Stimulated activated CD8-positive, alpha-beta memory T cell treated with anti-CD3 and anti-CD28 coated beads, Interleukin-7, amount 100 ng/mL, for 48 hours (primary cell): ENCODE results near the gene RAB10.
"Not testable (repeated sequence)": the region's sequence is repeated elsewhere in the genome, so short reads cannot be mapped to it uniquely, and the experiment has no call there.

ENCODE experiments used
- DNase-seq, 2 donors: peaks; one replicate each; pipeline ENCODE4 v3.0.0-alpha.2; 2020; ENCODE audit warnings: low read depth in 1 of 2; ENCODE audit errors: extremely low read depth in 1 of 2

Gene RAB10

GRCh38 chr2:26054598-26055348, 20.9 kb downstream of the RAB10 start:
- no peak for DNase-seq

- DNase-seq = no peak
Observed at GRCh38 chr2:26058390-26058789, 24.5 kb downstream of the RAB10 start.

- DNase-seq = no peak
Observed at GRCh38 chr2:26059542-26059941, 25.7 kb downstream of the RAB10 start.

- no peak for DNase-seq
Observed at GRCh38 chr2:26061539-26061938, 27.7 kb downstream of the RAB10 start.

- DNase-seq = no peak
Observed at GRCh38 chr2:26064846-26065245, 31.0 kb downstream of the RAB10 start.

- DNase-seq = no peak
Observed at GRCh38 chr2:26067186-26067974, 33.5 kb downstream of the RAB10 start.

GRCh38 chr2:26067980-26068507, 34.2 kb downstream of the RAB10 start:
- DNase-seq = no peak

- peak in 1 of 2 donors; percentile 59 for DNase-seq
Observed at GRCh38 chr2:26068602-26069298, 34.9 kb downstream of the RAB10 start.

- no peak for DNase-seq
Observed at GRCh38 chr2:26070730-26071129, 36.8 kb downstream of the RAB10 start.

- DNase-seq = no peak
Observed at GRCh38 chr2:26072925-26073768, 39.3 kb downstream of the RAB10 start.

- no peak for DNase-seq
Observed at GRCh38 chr2:26073830-26074229, 39.9 kb downstream of the RAB10 start.

GRCh38 chr2:26074676-26075075, 40.8 kb downstream of the RAB10 start:
- DNase-seq = no peak

GRCh38 chr2:26075173-26075572, 41.3 kb downstream of the RAB10 start:
- DNase-seq = no peak

- no peak for DNase-seq
Observed at GRCh38 chr2:26076001-26076587, 42.2 kb downstream of the RAB10 start.

GRCh38 chr2:26077291-26077690, 43.4 kb downstream of the RAB10 start:
- DNase-seq = no peak

- no peak for DNase-seq
Observed at GRCh38 chr2:26078939-26079338, 45.1 kb downstream of the RAB10 start.

- DNase-seq = no peak
Observed at GRCh38 chr2:26080356-26080755, 46.5 kb downstream of the RAB10 start.

GRCh38 chr2:26080925-26081324, 47.0 kb downstream of the RAB10 start:
- DNase-seq = not testable (repeated sequence)

GRCh38 chr2:26081556-26081955, 47.7 kb downstream of the RAB10 start:
- no peak for DNase-seq

- no peak for DNase-seq
Observed at GRCh38 chr2:26086155-26086637, 52.3 kb downstream of the RAB10 start.
